NB4 (cell line): Measurements from ENCODE around the gene CTSV.
"Not testable (repeated sequence)": the region's sequence is repeated elsewhere in the genome, so short reads cannot be mapped to it uniquely, and the experiment has no call there.

Source experiments
- CTCF ChIP-seq: IDR thresholded peaks from one replicate; pipeline ENCODE4 v1.5.1; 2012; ENCODE audit warnings: low read depth, low read length
- POLR2A ChIP-seq: IDR thresholded peaks from 2 replicates; pipeline ENCODE4 v1.6.1; 2011; ENCODE audit warnings: mild to moderate bottlenecking; ENCODE audit not compliant: insufficient read length; ENCODE audit errors: extremely low read depth

GRCh38 chr9:97012617-97013016 is 26.3 kb downstream of the CTSV start:
- TF ChIP-seq CTCF, POLR2A: not testable (repeated sequence)
